ENCODE data around the gene CNOT3.

CNOT3 gene

DNA sequence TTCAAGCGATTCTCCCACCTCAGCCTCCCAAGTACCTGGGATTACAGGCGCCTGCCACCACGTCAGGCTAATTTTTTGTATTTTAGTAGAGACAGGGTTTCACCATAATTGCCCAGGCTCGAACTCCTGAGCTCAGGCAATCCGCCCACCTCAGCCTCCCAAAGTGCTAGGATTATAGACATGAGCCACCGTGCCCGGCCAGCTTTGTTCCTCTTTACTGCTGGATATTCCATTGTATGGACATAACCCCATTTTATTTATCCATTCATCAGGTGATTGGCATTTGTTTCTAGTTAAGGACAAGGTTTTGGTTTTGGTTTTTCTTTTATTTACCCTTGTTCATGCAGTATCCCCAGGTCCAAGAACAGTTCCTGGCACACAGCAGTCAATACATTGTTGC is 59.0 kb downstream of the CNOT3 start:
- DNase-seq, result no peak

DNA sequence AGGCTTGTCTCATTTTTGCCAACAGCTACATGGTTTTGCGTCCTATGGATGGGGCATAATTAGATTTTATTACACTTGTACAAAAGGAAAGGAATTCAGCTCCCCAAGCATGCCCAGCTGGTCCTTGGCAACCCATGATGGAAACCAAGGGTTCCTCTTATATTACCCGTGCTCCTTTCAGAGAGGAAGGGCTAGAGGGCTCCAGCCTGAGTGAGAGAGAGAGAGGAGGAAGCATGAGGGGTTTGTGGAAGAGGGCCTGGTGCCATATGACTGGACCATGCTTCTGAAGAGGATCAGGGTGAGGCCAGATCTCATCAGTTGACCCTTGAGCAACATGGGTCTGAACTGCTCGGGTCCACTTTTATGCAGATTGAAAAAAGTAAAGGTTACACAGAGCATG is 59.6 kb downstream of the CNOT3 start:
- no peak for DNase-seq

DNA sequence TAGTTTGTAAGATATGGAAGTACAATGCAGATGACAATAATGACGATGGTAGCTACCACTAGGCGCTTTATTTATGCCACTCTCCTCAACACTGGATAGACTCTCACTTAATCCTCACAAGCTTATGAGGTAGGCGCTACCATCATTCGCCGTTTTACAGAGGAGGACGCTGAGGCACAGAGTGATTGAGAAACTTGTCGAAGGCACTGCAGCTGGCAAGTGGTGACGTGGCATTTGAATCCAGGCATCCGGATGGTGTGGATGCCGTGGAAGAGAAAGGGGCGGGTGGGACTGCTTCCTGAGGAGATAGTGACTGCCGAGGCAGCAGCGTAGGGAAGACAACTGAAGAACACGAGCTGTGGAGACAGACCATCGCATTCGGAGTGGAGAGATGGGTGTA is 61.8 kb downstream of the CNOT3 start:
- no peak for DNase-seq

DNA sequence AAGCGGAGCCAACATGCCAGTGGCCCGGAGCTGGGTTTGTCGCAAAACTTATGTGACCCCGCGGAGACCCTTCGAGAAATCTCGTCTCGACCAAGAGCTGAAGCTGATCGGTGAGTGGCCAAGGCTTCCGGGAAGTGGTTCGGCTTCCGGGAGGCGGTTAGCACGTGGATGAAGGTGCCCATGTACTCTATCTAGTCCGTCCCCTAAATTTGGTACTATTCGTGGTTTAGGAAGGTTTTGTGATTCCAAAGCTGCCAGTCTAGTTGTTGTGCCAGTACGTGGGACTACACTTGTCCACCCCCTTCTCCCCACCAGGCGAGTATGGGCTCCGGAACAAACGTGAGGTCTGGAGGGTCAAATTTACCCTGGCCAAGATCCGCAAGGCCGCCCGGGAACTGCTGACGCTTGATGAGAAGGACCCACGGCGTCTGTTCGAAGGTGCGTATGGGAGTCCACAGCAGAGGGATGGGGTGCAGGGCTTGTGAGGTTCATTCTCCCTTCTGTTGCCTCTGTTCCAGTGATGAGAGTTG is 63.7 kb downstream of the CNOT3 start:
- no peak for DNase-seq

DNA sequence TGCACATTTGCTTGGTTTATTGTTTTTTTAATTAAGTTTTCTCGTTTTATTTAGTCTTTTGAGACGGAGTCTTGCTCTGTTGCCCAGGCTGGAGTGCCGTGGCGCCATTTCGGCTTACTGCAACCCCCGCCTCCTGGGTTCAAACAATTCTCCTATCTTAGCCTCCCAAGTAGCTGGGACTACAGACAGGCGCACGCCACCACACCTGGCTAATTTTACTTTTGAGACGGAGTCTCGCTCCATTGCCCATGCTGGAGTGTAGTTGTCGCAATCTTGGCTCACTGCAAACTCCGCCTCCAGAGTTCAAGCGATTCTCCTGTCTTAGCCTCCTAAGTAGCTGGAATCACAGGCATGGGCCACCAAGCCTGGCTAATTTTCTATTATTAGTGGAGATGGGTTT is 64.4 kb downstream of the CNOT3 start:
- no peak for DNase-seq

DNA sequence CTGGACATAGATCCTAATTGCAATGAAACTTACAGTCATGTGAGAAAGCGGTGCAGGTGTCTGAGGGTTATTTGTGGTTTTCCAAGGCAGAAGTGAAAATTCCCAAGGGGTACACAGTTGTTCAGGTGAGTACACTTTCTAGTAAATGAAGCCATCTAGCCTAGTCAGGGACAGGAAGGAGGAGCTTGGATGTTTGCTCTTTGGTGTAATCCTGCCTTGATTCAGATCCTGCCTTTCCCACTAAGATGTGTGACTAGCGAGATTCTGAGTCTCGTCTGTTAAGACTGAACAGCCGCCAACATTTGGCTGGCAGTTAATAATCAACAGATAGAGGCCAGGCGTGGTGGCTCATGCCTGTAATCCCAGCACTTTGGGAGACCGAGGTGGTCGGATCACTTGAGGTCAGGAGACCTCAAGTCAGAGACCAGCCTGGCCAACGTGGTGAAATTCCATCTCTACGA is 65.6 kb downstream of the CNOT3 start:
- DNase-seq, result no peak

DNA sequence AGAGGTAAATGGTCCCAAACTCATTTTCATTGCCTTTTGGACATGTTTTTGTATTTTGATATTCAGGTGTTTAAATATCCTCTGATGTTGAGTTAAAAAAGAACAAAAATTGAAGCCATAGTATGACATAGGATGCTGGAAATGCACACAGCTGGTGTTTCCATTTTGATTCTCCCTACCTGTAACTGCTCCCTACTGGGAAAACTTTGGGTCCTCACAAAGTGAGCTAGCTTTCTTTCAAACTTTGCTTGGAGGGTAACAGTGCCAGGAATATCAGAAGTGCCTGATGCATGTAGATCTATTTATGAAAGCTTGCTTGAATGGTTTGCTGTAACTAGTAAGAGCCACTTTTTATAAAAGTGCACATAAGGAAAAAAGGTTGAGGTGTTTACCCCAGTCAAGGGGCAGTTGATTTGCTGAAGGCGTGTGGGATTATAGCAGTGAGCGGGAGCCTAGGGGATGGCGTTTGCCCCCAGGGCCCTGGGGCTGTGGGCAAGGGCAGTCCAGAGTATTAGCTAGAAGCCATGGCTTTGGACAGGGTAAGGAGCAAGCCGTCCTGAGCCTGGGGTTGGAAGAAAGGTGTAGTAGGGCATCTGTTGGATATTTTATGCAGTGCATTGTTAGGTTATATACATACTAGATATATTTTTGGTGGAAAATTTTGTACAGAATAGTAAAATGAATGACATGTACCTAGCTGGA is 67.4 kb downstream of the CNOT3 start:
- no peak for DNase-seq

Measured in hippocampal formation (tissue), 2 donors.